ENCODE results near the gene SBF1.

SBF1 gene

GRCh38 chr22:50446708-50447575, 27.9 kb downstream of the SBF1 start:
- no peak overlapping the region for H2AFZ ChIP-seq (ENCODE audit: low read depth, low read length)
- no peaks in the 10 kb centered on the region for H3K27me3 ChIP-seq (ENCODE audit: insufficient read depth, low read length)
- H3K4me1 ChIP-seq (ENCODE audit: insufficient read depth, low read length) = no peaks in the 10 kb centered on the region
- H3K4me3 ChIP-seq (ENCODE audit: low read length) = no peak overlapping the region
- peaks cover 62% of the 10 kb centered on the region for H3K36me3 ChIP-seq (ENCODE audit: insufficient read depth, low read length)
- no peaks in the 10 kb centered on the region for H3K9me3 ChIP-seq (ENCODE audit: low read length)

- Histone ChIP-seq H3K4me1 (ENCODE audit: insufficient read depth, low read length) (no peaks in the 10 kb centered on the region), H3K27me3 (ENCODE audit: insufficient read depth, low read length) (no peaks in the 10 kb centered on the region), H3K4me3 (ENCODE audit: low read length) (no peak overlapping the region), H2AFZ (ENCODE audit: low read depth, low read length) (no peak overlapping the region), H3K36me3 (ENCODE audit: insufficient read depth, low read length) (peaks cover 64% of the 10 kb centered on the region), H3K9me3 (ENCODE audit: low read length) (no peaks in the 10 kb centered on the region)
These were observed 28.7 kb downstream of the SBF1 start for GRCh38 chr22:50445880-50446707.

GRCh38 chr22:50445071-50445879, 29.6 kb downstream of the SBF1 start:
- Histone ChIP-seq H3K9me3 (ENCODE audit: low read length) (no peaks in the 10 kb centered on the region), H3K27me3 (ENCODE audit: insufficient read depth, low read length) (no peaks in the 10 kb centered on the region), H3K4me1 (ENCODE audit: insufficient read depth, low read length) (no peaks in the 10 kb centered on the region), H3K36me3 (ENCODE audit: insufficient read depth, low read length) (peaks cover 62% of the 10 kb centered on the region), H3K4me3 (ENCODE audit: low read length) (no peak overlapping the region), H2AFZ (ENCODE audit: low read depth, low read length) (no peak overlapping the region)

DNA sequence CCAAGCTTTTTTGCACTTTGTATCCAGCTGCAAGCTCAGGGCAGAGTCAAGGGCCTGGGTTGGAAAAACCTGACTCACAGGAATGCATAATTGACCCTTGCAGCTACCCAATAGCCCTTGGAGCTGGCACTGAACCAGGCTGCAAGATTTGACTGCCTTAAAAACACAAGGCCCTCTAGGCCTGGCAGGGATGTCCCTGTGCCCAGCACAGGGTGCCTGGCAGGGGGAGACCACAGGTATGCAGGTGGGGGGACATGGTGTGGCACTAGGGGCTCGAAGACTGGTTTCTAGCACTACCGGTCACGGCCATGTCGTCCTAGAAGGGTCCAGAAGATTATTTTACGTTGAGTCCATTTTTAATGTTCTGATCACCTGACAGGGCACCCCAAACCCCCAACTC, 30.2 kb downstream of the SBF1 start:
- no peaks in the 10 kb centered on the region for H3K27me3 ChIP-seq (ENCODE audit: insufficient read depth, low read length)
- peaks cover 65% of the 10 kb centered on the region for H3K36me3 ChIP-seq (ENCODE audit: insufficient read depth, low read length)

DNA sequence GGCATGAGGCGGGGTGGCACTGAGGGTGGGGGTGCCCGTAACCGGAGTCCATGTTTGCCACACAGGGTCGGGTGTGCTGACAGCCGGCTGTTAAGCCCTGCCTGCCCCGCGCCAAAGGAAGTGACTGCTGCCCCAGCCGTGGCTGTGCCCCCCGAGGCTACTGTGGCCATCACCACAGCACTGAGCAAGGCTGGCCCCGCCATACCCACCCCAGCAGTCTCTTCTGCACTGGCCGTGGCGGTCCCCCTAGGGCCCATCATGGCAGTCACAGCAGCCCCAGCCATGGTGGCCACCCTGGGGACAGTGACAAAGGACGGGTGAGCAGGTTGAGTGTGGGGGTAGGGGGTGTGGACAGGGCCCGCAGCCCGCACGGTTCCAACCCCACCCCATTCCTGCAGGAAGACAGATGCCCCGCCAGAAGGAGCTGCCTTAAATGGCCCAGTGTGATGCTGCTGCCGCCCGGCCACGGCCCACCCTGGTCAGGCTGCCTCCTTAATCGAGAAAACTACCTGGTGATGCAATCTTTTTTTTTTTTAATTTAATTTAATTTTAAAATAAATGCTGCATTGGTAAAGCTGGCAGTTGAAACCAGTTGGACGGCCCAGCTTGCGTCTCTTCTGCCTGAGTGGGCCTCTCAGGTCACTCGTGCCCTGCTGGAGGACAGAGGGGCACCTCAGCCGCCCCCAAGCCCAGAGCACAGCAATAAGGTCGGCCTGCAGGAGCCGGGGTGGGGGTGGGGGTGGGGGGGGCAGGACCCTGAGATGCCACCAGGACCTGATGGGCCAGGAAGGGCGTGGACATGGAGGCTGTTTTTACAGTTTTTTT, 30.8 kb downstream of the SBF1 start:
- Histone ChIP-seq H3K4me3 (ENCODE audit: low read length) (no peak overlapping the region), H3K27me3 (ENCODE audit: insufficient read depth, low read length) (no peaks in the 10 kb centered on the region), H3K4me1 (ENCODE audit: insufficient read depth, low read length) (no peaks in the 10 kb centered on the region), H3K36me3 (ENCODE audit: insufficient read depth, low read length) (peaks cover 66% of the 10 kb centered on the region), H2AFZ (ENCODE audit: low read depth, low read length) (no peak overlapping the region), H3K9me3 (ENCODE audit: low read length) (no peaks in the 10 kb centered on the region)

More for the DNA sequence above, 30.2 kb downstream of the SBF1 start:
- Histone ChIP-seq H3K9me3 (ENCODE audit: low read length) (no peaks in the 10 kb centered on the region), H2AFZ (ENCODE audit: low read depth, low read length) (no peak overlapping the region), H3K4me1 (ENCODE audit: insufficient read depth, low read length) (no peaks in the 10 kb centered on the region), H3K4me3 (ENCODE audit: low read length) (no peak overlapping the region)

GRCh38 chr22:50443197-50443596, 31.6 kb downstream of the SBF1 start:
- no peak overlapping the region for H3K4me3 ChIP-seq (ENCODE audit: low read length)
- H3K27me3 ChIP-seq (ENCODE audit: insufficient read depth, low read length) = no peaks in the 10 kb centered on the region
- H3K9me3 ChIP-seq (ENCODE audit: low read length) = no peaks in the 10 kb centered on the region
- peaks cover 65% of the 10 kb centered on the region for H3K36me3 ChIP-seq (ENCODE audit: insufficient read depth, low read length)
- H3K4me1 ChIP-seq (ENCODE audit: insufficient read depth, low read length) = no peaks in the 10 kb centered on the region
- H2AFZ ChIP-seq (ENCODE audit: low read depth, low read length) = no peak overlapping the region

GRCh38 chr22:50441428-50441993, 33.3 kb downstream of the SBF1 start:
- H3K27me3 ChIP-seq (ENCODE audit: insufficient read depth, low read length) = no peaks in the 10 kb centered on the region
- no peak overlapping the region for H3K4me3 ChIP-seq (ENCODE audit: low read length)
- no peaks in the 10 kb centered on the region for H3K4me1 ChIP-seq (ENCODE audit: insufficient read depth, low read length)
- no peaks in the 10 kb centered on the region for H3K9me3 ChIP-seq (ENCODE audit: low read length)
- H2AFZ ChIP-seq (ENCODE audit: low read depth, low read length) = no peak overlapping the region
- peaks cover 67% of the 10 kb centered on the region for H3K36me3 ChIP-seq (ENCODE audit: insufficient read depth, low read length)

DNA sequence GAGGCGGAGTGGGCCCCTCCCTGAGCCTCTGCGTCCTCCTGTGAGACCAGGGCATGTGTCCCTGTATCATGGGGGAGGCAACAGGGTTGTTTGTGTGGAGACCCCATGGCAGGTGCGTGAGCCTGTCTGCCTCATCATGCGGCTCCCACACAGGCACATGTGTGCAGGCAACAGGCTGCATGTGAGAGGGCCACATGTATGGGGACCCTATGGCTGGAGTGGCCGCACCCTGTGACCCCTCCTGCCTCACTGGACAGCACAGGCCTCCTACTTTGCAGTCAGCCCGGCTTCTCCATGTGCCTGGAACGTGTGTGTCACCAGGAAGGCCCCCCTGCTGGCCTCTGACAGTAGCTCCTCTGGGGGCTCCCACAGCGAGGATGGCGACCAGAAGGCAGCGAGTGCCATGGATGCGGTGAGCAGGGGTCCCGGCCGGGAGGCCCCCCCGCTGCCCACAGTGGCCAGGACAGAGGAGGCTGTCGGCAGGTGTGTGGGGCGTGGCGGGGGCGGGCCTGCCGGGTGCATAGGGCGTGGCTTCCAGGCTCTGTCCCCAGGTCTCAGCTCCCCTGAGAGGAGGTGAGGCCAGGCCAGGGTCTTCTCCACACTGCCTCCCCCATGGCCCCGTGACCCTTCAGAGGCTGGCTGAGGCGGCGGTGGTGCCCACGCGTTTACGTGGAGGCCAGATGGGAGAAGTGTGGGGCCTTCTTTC, 34.1 kb downstream of the SBF1 start:
- Histone ChIP-seq H2AFZ (ENCODE audit: low read depth, low read length) (no peak overlapping the region), H3K27me3 (ENCODE audit: insufficient read depth, low read length) (no peaks in the 10 kb centered on the region), H3K9me3 (ENCODE audit: low read length) (no peaks in the 10 kb centered on the region), H3K4me1 (ENCODE audit: insufficient read depth, low read length) (no peaks in the 10 kb centered on the region), H3K4me3 (ENCODE audit: low read length) (no peak overlapping the region), H3K36me3 (ENCODE audit: insufficient read depth, low read length) (peaks cover 70% of the 10 kb centered on the region)

- Histone ChIP-seq H3K36me3 (ENCODE audit: insufficient read depth, low read length) (peaks cover 70% of the 10 kb centered on the region), H2AFZ (ENCODE audit: low read depth, low read length) (no peak overlapping the region), H3K27me3 (ENCODE audit: insufficient read depth, low read length) (no peaks in the 10 kb centered on the region), H3K4me3 (ENCODE audit: low read length) (no peak overlapping the region), H3K9me3 (ENCODE audit: low read length) (no peaks in the 10 kb centered on the region), H3K4me1 (ENCODE audit: insufficient read depth, low read length) (no peaks in the 10 kb centered on the region)
These were observed 34.9 kb downstream of the SBF1 start for GRCh38 chr22:50439871-50440331.

DNA sequence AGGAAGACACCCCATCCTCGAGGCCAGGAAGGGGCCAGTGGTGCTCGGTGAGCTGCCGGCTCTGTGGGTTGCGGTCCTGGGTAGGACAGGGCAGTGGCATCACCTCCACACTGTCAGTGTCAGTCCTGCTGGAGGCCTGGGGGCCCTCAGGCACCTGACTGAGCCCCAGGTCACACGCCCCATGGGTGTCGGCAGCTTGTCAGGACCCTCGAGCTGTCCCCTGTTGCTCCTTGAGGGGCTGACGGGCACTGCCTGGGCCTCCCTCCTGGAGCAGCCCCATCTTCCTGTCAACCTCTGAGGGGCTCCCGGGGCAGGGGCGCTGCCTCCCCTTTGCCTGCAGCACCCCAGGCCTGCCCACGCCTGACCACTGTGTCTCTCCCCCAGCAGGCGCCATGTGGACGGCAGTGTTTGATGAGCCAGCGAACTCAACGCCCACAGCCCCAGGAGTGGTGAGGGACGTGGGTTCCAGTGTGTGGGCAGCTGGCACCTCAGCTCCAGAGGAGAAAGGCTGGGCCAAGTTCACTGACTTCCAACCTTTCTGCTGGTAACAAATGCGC, 35.4 kb downstream of the SBF1 start:
- H2AFZ ChIP-seq (ENCODE audit: low read depth, low read length) = no peak overlapping the region
- H3K36me3 ChIP-seq (ENCODE audit: insufficient read depth, low read length) = peaks cover 69% of the 10 kb centered on the region
- no peaks in the 10 kb centered on the region for H3K27me3 ChIP-seq (ENCODE audit: insufficient read depth, low read length)
- H3K4me3 ChIP-seq (ENCODE audit: low read length) = no peak overlapping the region
- H3K9me3 ChIP-seq (ENCODE audit: low read length) = no peaks in the 10 kb centered on the region
- no peaks in the 10 kb centered on the region for H3K4me1 ChIP-seq (ENCODE audit: insufficient read depth, low read length)
